HEK293 (cell line): ENCODE results near the gene ADAM23.

Experiments used
- CTCF ChIA-PET: fragments of 350-600 bp; formaldehyde crosslinking; extraction: SDS; loops from one replicate; lab custom pipeline; 2021; ENCODE audit warnings: antibody characterized with exemption; lab: Yijun Ruan, JAX
- POLR2A ChIA-PET: fragments of 300-600 bp; formaldehyde crosslinking; extraction: SDS; loops from one replicate; lab custom pipeline; 2020; ENCODE audit warnings: antibody characterized with exemption, inconsistent platforms; lab: Yijun Ruan, JAX
- H3K27ac ChIP-seq: fragments of 200-500 bp; sonication (Bioruptor generic); 2 replicates; pipeline ENCODE4 v1.5.1; 2014; ENCODE audit warnings: low read depth, low read length, control low read depth, inconsistent platforms; ENCODE audit errors: extremely low read depth
- H3K36me3 ChIP-seq, 2 experiments: fragments of 200-500 bp in 1 of 2; sonication (Bioruptor generic) in 1 of 2; 1 replicate in 1 of 2; 2 replicates in 1 of 2; pipeline ENCODE4 v1.5.1; 2014 to 2017; ENCODE audit warnings: inconsistent platforms in 2 of 2, low read length in 2 of 2; ENCODE audit not compliant: control insufficient read depth in 2 of 2, insufficient read depth in 1 of 2
- H3K4me1 ChIP-seq: fragments of 200-500 bp; sonication (Bioruptor generic); 2 replicates; pipeline ENCODE4 v1.5.1; 2014; ENCODE audit warnings: mild to moderate bottlenecking, low read length, inconsistent platforms; ENCODE audit not compliant: control insufficient read depth, insufficient read depth
- H3K4me3 ChIP-seq: 2 replicates; pipeline ENCODE4 v1.5.1; 2011; ENCODE audit warnings: low read depth, mild to moderate bottlenecking, control low read depth, low read length, moderate library complexity
- H3K9me3 ChIP-seq: fragments of 200-500 bp; sonication (Bioruptor generic); 2 replicates; pipeline ENCODE4 v1.5.1; 2014; ENCODE audit warnings: low read depth, low read length, inconsistent platforms; ENCODE audit not compliant: control insufficient read depth, insufficient read depth
- FEZF1 ChIP-seq: fragments of 450-650 bp; formaldehyde crosslinking; IDR thresholded peaks from 2 replicates; pipeline ENCODE4 v1.5.1; 2016; ENCODE audit warnings: missing biosample characterization, missing genetic modification characterization
- KLF16 ChIP-seq: fragments of 450-650 bp; formaldehyde crosslinking; IDR thresholded peaks from 2 replicates; pipeline ENCODE4 v1.5.1; 2017; ENCODE audit warnings: missing biosample characterization, missing genetic modification characterization
- PBX3 ChIP-seq: sonication (generic); formaldehyde crosslinking; IDR thresholded peaks from 2 replicates; pipeline ENCODE4 v1.8.1; 2022; ENCODE audit warnings: mild to moderate bottlenecking, moderate library complexity, missing genetic modification reagents
- PRDM10 ChIP-seq: fragments of 450-650 bp; formaldehyde crosslinking; IDR thresholded peaks from 2 replicates; pipeline ENCODE4 v1.5.1; 2016; ENCODE audit warnings: missing biosample characterization, missing genetic modification characterization
- PRDM6 ChIP-seq: fragments of 450-650 bp; formaldehyde crosslinking; IDR thresholded peaks from 2 replicates; pipeline ENCODE4 v1.5.1; 2017; ENCODE audit warnings: missing biosample characterization, missing genetic modification characterization
- REST ChIP-seq: fragments of 450-650 bp; formaldehyde crosslinking; IDR thresholded peaks from 2 replicates; pipeline ENCODE4 v1.5.1; 2016; ENCODE audit warnings: missing biosample characterization, missing genetic modification characterization
- SCRT2 ChIP-seq: fragments of 450-650 bp; formaldehyde crosslinking; IDR thresholded peaks from 2 replicates; pipeline ENCODE4 v1.5.1; 2016; ENCODE audit warnings: missing biosample characterization, missing genetic modification characterization
- ZBTB44 ChIP-seq: fragments of 450-650 bp; IDR thresholded peaks from 2 replicates; pipeline ENCODE4 v1.5.1; 2018; ENCODE audit warnings: missing biosample characterization, mild to moderate bottlenecking, missing genetic modification characterization
- ZFP37 ChIP-seq: fragments of 450-650 bp; formaldehyde crosslinking; IDR thresholded peaks from 2 replicates; pipeline ENCODE4 v1.5.1; 2016; ENCODE audit warnings: missing biosample characterization, missing genetic modification characterization
- ZNF114 ChIP-seq: fragments of 450-650 bp; formaldehyde crosslinking; IDR thresholded peaks from 2 replicates; pipeline ENCODE4 v1.5.0; 2017; ENCODE audit warnings: missing biosample characterization, missing genetic modification characterization
- ZNF132 ChIP-seq: fragments of 450-650 bp; formaldehyde crosslinking; IDR thresholded peaks from 2 replicates; pipeline ENCODE4 v1.5.1; 2017; ENCODE audit warnings: missing biosample characterization, missing genetic modification characterization, borderline replicate concordance
- ZNF133 ChIP-seq: fragments of 450-650 bp; formaldehyde crosslinking; IDR thresholded peaks from 2 replicates; pipeline ENCODE4 v1.5.1; 2016; ENCODE audit warnings: missing biosample characterization, missing genetic modification characterization
- ZNF148 ChIP-seq: fragments of 450-650 bp; formaldehyde crosslinking; IDR thresholded peaks from 2 replicates; pipeline ENCODE4 v1.5.0; 2017; ENCODE audit warnings: missing biosample characterization, missing genetic modification characterization, borderline replicate concordance
- ZNF184 ChIP-seq: fragments of 450-650 bp; IDR thresholded peaks from 2 replicates; pipeline ENCODE4 v1.5.1; 2018; ENCODE audit warnings: missing biosample characterization, mild to moderate bottlenecking, missing genetic modification characterization
- ZNF211 ChIP-seq: fragments of 450-650 bp; formaldehyde crosslinking; IDR thresholded peaks from 2 replicates; pipeline ENCODE4 v1.5.1; 2016; ENCODE audit warnings: low read depth, missing biosample characterization, missing genetic modification characterization
- ZNF423 ChIP-seq: fragments of 450-650 bp; formaldehyde crosslinking; IDR thresholded peaks from 2 replicates; pipeline ENCODE4 v1.5.1; 2016; ENCODE audit warnings: missing biosample characterization, missing genetic modification characterization
- ZNF529 ChIP-seq: fragments of 450-650 bp; formaldehyde crosslinking; IDR thresholded peaks from 2 replicates; pipeline ENCODE4 v1.5.1; 2017; ENCODE audit warnings: missing genetic modification characterization, missing biosample characterization; ENCODE audit not compliant: insufficient replicate concordance
- ZNF549 ChIP-seq: fragments of 450-650 bp; IDR thresholded peaks from 2 replicates; pipeline ENCODE4 v1.5.1; 2018; ENCODE audit warnings: missing biosample characterization, missing genetic modification characterization, mild to moderate bottlenecking, inconsistent platforms, moderate library complexity

Gene ADAM23

GRCh38 chr2:206511283-206511682, 68.0 kb downstream of the ADAM23 start:
- ChIA-PET POLR2A (no interaction called here), CTCF (interaction anchor here (1.3 kb wide), 1 partner anchor 29 kb away, joined by 5 read pairs; no protein-coding TSS in a partner anchor)
- Histone ChIP-seq H3K4me3 (no peak overlapping the region), H3K27ac (no peak overlapping the region), H3K4me1 (no peaks in the 10 kb centered on the region), H3K36me3 (no peaks in the 10 kb centered on the region; a peak in 1 of 3 replicates), H3K9me3 (no peaks in the 10 kb centered on the region)
- TF ChIP-seq KLF16 (tag by site-specific recombination) (no peak), REST (tag by site-specific recombination) (no peak), ZNF133 (tag by site-specific recombination) (no peak), FEZF1 (tag by site-specific recombination) (no peak), SCRT2 (no peak), PRDM10 (tag by site-specific recombination) (no peak), ZNF549 (tag by site-specific recombination) (no peak), ZNF529 (tag by site-specific recombination) (no peak), ZNF423 (no peak), PBX3 (CRISPR knock-in tag) (no peak), ZNF184 (no peak), ZNF132 (tag by site-specific recombination) (no peak)

GRCh38 chr2:206512999-206513398, 69.7 kb downstream of the ADAM23 start:
- Histone ChIP-seq H3K9me3 (no peaks in the 10 kb centered on the region), H3K36me3 (no peaks in the 10 kb centered on the region; a peak in 1 of 3 replicates), H3K27ac (no peak overlapping the region), H3K4me1 (no peaks in the 10 kb centered on the region), H3K4me3 (no peak overlapping the region)
- ChIA-PET CTCF (no interaction called here), POLR2A (no interaction called here)
- TF ChIP-seq ZFP37 (tag by site-specific recombination) = no peak
- no peak for TF ChIP-seq ZNF114 (tag by site-specific recombination)

- no peak overlapping the region for H3K4me3 ChIP-seq
- ChIA-PET CTCF (no interaction called here), POLR2A (no interaction called here)
- H3K36me3 ChIP-seq = no peaks in the 10 kb centered on the region
- no peaks in the 10 kb centered on the region for H3K4me1 ChIP-seq
- no peaks in the 10 kb centered on the region for H3K9me3 ChIP-seq
- no peak overlapping the region for H3K27ac ChIP-seq
- TF ChIP-seq ZNF148 (tag by site-specific recombination) (no peak), ZNF211 (no peak), ZBTB44 (tag by site-specific recombination) (no peak), PRDM6 (tag by site-specific recombination) (no peak)
These were observed 72.2 kb downstream of the ADAM23 start for GRCh38 chr2:206515580-206515979.
